Neural cell (in vitro differentiated cells): ENCODE data around the gene ZNF862.

Experiments used
- EP300 ChIP-seq: fragments of 450-650 bp; conservative IDR thresholded peaks from 2 replicates; pipeline ENCODE4 v1.6.1; 2014; ENCODE audit warnings: antibody characterized with exemption, mild to moderate bottlenecking, moderate library complexity; ENCODE audit not compliant: poor library complexity, severe bottlenecking
- EZH2 ChIP-seq: fragments of 200-600, 300-800 bp; shearing (Covaris generic), sonication (generic); IDR thresholded peaks from 2 replicates; pipeline ENCODE4 v1.6.1; 2014; ENCODE audit warnings: antibody characterized with exemption, low read length, borderline replicate concordance, mild to moderate bottlenecking; ENCODE audit not compliant: insufficient read depth, poor library complexity, severe bottlenecking
- MXI1 ChIP-seq: fragments of 450-650 bp; conservative IDR thresholded peaks from 2 replicates; pipeline ENCODE4 v1.6.1; 2014; ENCODE audit warnings: antibody characterized with exemption, mild to moderate bottlenecking; ENCODE audit not compliant: poor library complexity, severe bottlenecking
- POLR2AphosphoS5 ChIP-seq: IDR thresholded peaks from 2 replicates; pipeline ENCODE4 v1.6.1; 2012
- RAD21 ChIP-seq: fragments of 450-650 bp; conservative IDR thresholded peaks from 2 replicates; pipeline ENCODE4 v1.6.1; 2014; ENCODE audit warnings: antibody characterized with exemption, mild to moderate bottlenecking, moderate library complexity
- TF ChIP-seq, protein P1 (sequence below): fragments of 450-650 bp; IDR thresholded peaks from 2 replicates; pipeline ENCODE4 v1.5.1; 2014; ENCODE audit warnings: antibody characterized with exemption, mild to moderate bottlenecking, moderate library complexity; ENCODE audit not compliant: poor library complexity, severe bottlenecking
- TF ChIP-seq, protein P2 (sequence below): IDR thresholded peaks from 2 replicates; pipeline ENCODE4 v1.6.1; 2012; ENCODE audit warnings: borderline replicate concordance

DNA sequence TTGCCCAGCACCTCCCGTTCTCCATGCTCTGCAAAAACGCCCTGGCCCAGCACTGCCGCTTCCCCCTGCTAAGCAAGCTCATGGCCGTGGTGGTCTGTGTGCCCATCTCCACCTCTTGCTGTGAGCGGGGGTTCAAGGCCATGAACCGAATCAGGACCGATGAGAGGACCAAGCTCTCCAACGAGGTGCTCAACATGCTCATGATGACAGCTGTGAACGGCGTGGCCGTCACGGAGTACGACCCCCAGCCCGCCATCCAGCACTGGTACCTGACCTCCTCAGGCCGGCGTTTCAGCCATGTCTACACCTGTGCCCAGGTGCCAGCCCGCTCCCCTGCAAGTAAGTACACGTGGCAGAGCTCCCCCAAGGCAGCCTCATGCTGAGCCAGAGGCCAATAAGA, 24.0 kb downstream of the ZNF862 start:
- no peak for TF ChIP-seq EP300
- TF ChIP-seq, protein P1, sequence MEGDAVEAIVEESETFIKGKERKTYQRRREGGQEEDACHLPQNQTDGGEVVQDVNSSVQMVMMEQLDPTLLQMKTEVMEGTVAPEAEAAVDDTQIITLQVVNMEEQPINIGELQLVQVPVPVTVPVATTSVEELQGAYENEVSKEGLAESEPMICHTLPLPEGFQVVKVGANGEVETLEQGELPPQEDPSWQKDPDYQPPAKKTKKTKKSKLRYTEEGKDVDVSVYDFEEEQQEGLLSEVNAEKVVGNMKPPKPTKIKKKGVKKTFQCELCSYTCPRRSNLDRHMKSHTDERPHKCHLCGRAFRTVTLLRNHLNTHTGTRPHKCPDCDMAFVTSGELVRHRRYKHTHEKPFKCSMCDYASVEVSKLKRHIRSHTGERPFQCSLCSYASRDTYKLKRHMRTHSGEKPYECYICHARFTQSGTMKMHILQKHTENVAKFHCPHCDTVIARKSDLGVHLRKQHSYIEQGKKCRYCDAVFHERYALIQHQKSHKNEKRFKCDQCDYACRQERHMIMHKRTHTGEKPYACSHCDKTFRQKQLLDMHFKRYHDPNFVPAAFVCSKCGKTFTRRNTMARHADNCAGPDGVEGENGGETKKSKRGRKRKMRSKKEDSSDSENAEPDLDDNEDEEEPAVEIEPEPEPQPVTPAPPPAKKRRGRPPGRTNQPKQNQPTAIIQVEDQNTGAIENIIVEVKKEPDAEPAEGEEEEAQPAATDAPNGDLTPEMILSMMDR = no peak
- TF ChIP-seq POLR2AphosphoS5 = no peak
- TF ChIP-seq MXI1 = no peak
- TF ChIP-seq, protein P2, sequence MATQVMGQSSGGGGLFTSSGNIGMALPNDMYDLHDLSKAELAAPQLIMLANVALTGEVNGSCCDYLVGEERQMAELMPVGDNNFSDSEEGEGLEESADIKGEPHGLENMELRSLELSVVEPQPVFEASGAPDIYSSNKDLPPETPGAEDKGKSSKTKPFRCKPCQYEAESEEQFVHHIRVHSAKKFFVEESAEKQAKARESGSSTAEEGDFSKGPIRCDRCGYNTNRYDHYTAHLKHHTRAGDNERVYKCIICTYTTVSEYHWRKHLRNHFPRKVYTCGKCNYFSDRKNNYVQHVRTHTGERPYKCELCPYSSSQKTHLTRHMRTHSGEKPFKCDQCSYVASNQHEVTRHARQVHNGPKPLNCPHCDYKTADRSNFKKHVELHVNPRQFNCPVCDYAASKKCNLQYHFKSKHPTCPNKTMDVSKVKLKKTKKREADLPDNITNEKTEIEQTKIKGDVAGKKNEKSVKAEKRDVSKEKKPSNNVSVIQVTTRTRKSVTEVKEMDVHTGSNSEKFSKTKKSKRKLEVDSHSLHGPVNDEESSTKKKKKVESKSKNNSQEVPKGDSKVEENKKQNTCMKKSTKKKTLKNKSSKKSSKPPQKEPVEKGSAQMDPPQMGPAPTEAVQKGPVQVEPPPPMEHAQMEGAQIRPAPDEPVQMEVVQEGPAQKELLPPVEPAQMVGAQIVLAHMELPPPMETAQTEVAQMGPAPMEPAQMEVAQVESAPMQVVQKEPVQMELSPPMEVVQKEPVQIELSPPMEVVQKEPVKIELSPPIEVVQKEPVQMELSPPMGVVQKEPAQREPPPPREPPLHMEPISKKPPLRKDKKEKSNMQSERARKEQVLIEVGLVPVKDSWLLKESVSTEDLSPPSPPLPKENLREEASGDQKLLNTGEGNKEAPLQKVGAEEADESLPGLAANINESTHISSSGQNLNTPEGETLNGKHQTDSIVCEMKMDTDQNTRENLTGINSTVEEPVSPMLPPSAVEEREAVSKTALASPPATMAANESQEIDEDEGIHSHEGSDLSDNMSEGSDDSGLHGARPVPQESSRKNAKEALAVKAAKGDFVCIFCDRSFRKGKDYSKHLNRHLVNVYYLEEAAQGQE = no peak
- TF ChIP-seq RAD21 = no peak
- no peak for TF ChIP-seq EZH2
